SK-N-MC (cell line): Measurements from ENCODE around the gene GDF10.

ENCODE experiments used
- DNase-seq: peaks from one replicate; pipeline ENCODE4 v3.0.0-alpha.2; 2011; ENCODE audit warnings: low read depth, low spot score
- H3K27ac ChIP-seq: fragments of 200-600 bp; sonication (generic); 2 replicates; pipeline ENCODE4 v1.5.1; 2016; ENCODE audit warnings: mixed run types
- H3K36me3 ChIP-seq: fragments of 200-600 bp; sonication (generic); 2 replicates; pipeline ENCODE4 v1.6.1; 2017; ENCODE audit warnings: antibody characterized with exemption, low read length, mixed read lengths; ENCODE audit not compliant: insufficient read depth
- H3K4me3 ChIP-seq: fragments of 200-600 bp; sonication (generic); 2 replicates; pipeline ENCODE4 v1.5.1; 2016
- H3K9ac ChIP-seq: fragments of 200-600 bp; sonication (generic); 2 replicates; pipeline ENCODE4 v1.8.0; 2017; ENCODE audit warnings: mixed run types, mixed read lengths; ENCODE audit not compliant: insufficient read length
- H3K9me3 ChIP-seq: fragments of 200-600 bp; sonication (generic); 2 replicates; pipeline ENCODE4 v1.6.1; 2017; ENCODE audit warnings: low read depth, mild to moderate bottlenecking, antibody characterized with exemption, low read length, moderate library complexity, mixed read lengths
- EZH2 ChIP-seq: fragments of 200-600 bp; sonication (generic); IDR thresholded peaks from one replicate; pipeline ENCODE4 v1.6.1; 2017; ENCODE audit warnings: antibody characterized with exemption
- FOXP2 ChIP-seq: optimal IDR thresholded peaks from 2 replicates; pipeline ENCODE3; 2011; ENCODE audit warnings: mild to moderate bottlenecking, moderate library complexity; ENCODE audit not compliant: insufficient read depth; ENCODE audit errors: extremely low read length, control extremely low read depth
- POLR2AphosphoS5 ChIP-seq: IDR thresholded peaks from 2 replicates; pipeline ENCODE4 v1.6.1; 2012; ENCODE audit warnings: mild to moderate bottlenecking, low read depth, low read length, borderline replicate concordance

The GDF10 gene

GRCh38 chr10:47278720-47279119 lies 21.3 kb upstream of the GDF10 start:
- TF ChIP-seq EZH2 (no peak), POLR2AphosphoS5 (no peak), FOXP2 (no peak)
- Histone ChIP-seq H3K9ac (no peak overlapping the region), H3K27ac (no peak overlapping the region), H3K4me3 (no peak overlapping the region), H3K9me3 (no peaks in the 10 kb centered on the region), H3K36me3 (no peaks in the 10 kb centered on the region)
- no peak for DNase-seq

DNA sequence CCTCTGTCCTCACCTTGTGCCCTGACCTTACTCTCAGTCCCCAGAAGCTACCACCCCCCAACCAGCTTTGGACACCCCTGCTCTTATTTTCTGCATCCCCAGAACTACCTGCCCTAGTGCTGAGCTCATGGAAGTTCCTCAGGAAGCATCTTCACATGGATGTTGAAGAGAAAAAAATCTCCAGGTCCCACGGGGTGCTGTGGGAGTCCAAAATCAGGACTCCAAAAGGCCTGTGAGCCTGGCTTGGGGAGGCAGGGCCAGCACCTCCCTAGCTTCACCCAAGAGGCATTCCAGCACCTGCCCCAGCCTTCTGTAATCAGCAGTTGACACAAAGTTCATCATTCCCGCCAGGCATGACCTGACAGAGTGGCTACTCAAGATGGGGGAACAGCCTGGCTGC lies 20.7 kb upstream of the GDF10 start:
- no peak overlapping the region for H3K4me3 ChIP-seq
- no peak overlapping the region for H3K27ac ChIP-seq
- no peak for TF ChIP-seq EZH2
- no peak for TF ChIP-seq POLR2AphosphoS5
- no peak for TF ChIP-seq FOXP2
- no peaks in the 10 kb centered on the region for H3K36me3 ChIP-seq
- H3K9ac ChIP-seq: no peak overlapping the region
- DNase-seq: no peak
- no peaks in the 10 kb centered on the region for H3K9me3 ChIP-seq

- TF ChIP-seq POLR2AphosphoS5: no peak
- no peak for TF ChIP-seq EZH2
- TF ChIP-seq FOXP2: no peak
- Histone ChIP-seq H3K27ac (no peak overlapping the region), H3K9me3 (no peaks in the 10 kb centered on the region), H3K36me3 (no peaks in the 10 kb centered on the region), H3K9ac (no peak overlapping the region), H3K4me3 (no peak overlapping the region)
- no peak for DNase-seq
Measured at GRCh38 chr10:47282005-47282656, 17.9 kb upstream of the GDF10 start.

DNA sequence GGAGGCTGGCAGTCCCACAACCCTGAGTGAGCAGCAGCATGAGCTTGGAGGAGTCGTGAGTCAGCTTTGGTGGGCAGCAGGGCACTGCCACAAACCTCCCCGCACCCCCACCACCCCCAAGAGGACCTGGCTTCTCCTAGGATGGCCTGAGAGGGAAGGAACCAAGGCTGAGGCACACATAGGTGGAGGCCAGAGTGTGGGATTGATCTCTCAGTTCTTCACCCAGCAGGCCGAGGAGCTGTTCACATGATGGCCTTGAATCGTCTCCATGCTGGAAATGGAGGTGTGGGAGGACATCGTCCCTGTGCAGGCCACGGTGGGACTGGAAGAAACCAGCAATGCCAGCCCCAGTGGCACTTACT lies 17.4 kb upstream of the GDF10 start:
- no peak overlapping the region for H3K27ac ChIP-seq
- no peaks in the 10 kb centered on the region for H3K9me3 ChIP-seq
- no peak overlapping the region for H3K9ac ChIP-seq

GRCh38 chr10:47283101-47283630 lies 16.8 kb upstream of the GDF10 start:
- no peaks in the 10 kb centered on the region for H3K9me3 ChIP-seq
- no peak for DNase-seq
- H3K27ac ChIP-seq: no peak overlapping the region
- TF ChIP-seq FOXP2 (no peak), POLR2AphosphoS5 (no peak), EZH2 (no peak)
- H3K36me3 ChIP-seq: no peaks in the 10 kb centered on the region
- H3K4me3 ChIP-seq: no peak overlapping the region
- H3K9ac ChIP-seq: no peak overlapping the region

More for the DNA sequence above, 17.4 kb upstream of the GDF10 start:
- DNase-seq: no peak
- Histone ChIP-seq H3K4me3 (no peak overlapping the region), H3K36me3 (no peaks in the 10 kb centered on the region)
- no peak for TF ChIP-seq EZH2
- no peak for TF ChIP-seq FOXP2
- TF ChIP-seq POLR2AphosphoS5: no peak

DNA sequence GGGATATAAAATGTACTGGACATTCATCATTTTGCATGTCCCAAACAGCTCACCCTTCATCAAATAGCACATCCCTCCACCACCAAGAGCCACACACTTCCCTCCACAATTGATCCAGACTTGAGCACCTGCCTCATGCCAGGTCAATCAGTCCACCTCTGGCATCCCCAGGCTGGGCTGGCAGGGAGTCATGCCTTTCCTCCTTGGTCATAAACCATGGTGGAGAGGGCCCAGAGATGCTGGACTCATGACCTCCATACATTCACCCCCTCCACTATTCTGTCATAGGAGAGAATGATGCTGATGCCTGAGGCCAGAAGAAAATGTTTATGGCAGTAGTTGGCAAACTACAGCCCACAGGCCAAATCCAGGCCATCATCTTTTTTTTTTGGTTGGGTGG lies 16.1 kb upstream of the GDF10 start:
- H3K27ac ChIP-seq: no peak overlapping the region
- no peak for TF ChIP-seq EZH2
- no peak for TF ChIP-seq FOXP2
- TF ChIP-seq POLR2AphosphoS5: no peak
- H3K4me3 ChIP-seq: no peak overlapping the region
- H3K9ac ChIP-seq: no peak overlapping the region
- no peaks in the 10 kb centered on the region for H3K9me3 ChIP-seq
- no peaks in the 10 kb centered on the region for H3K36me3 ChIP-seq
- no peak for DNase-seq

DNA sequence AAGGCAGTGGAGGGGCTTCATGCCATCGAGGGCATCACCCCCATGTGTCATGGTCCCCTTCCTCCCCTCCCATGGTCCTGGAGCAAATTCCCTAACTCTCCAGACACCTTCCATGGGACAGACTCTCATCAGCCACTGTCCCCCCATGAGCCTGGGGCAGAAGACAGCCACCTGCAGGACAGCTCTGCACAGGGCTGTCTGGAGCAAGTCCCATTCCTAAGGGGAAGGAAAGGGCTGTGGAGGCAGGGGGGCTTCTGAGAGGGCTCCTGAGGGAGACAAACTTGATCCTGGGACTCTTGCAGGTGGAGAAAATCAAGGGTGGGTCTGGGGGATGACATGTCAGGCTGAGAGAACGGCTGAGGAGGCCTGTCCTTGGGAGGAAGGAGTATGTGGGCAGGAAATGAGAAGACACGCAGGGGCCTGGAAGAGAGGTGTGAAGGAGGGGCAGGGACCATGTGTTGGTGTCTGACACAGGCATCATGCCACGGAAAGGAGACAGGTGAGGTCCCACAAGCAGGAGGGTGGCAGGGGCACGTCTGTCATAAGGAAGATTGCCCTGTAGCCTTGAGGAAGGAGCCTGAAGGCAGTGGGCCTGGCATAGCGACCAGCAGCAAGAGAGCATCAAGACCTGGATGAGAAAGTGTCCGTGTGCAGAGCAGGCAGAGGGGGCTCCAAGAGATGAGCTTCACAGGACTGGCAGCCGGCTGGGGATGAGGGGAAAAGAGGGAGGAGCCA lies 14.4 kb upstream of the GDF10 start:
- Histone ChIP-seq H3K9ac (no peak overlapping the region), H3K9me3 (no peaks in the 10 kb centered on the region), H3K36me3 (no peaks in the 10 kb centered on the region), H3K27ac (no peak overlapping the region), H3K4me3 (no peak overlapping the region)
- TF ChIP-seq POLR2AphosphoS5: no peak
- TF ChIP-seq EZH2: no peak
- no peak for TF ChIP-seq FOXP2
- DNase-seq: no peak

DNA sequence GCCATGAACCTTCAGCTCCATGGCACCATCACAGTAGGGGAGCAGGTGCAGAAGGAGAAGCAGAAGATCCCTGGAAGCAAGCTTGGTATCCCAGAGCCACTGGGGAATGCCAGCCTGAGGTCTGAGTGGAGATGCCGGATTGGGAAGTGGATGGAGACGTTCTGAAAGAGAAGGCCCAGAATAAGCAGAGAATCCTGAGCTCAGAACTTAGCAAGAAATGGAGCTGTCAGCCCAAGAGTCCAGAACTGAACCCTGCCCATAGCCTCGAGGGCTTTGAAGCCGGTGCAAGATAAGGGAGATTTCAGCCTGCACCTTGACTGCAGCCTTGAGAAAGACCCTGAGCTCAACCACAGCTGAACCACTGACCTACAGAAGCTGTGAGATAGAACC lies 13.9 kb upstream of the GDF10 start:
- H3K9ac ChIP-seq: no peak overlapping the region
- H3K27ac ChIP-seq: no peak overlapping the region
- TF ChIP-seq EZH2 (no peak), POLR2AphosphoS5 (no peak), FOXP2 (no peak)
- no peaks in the 10 kb centered on the region for H3K9me3 ChIP-seq
- no peaks in the 10 kb centered on the region for H3K36me3 ChIP-seq
- DNase-seq: no peak
- H3K4me3 ChIP-seq: no peak overlapping the region

DNA sequence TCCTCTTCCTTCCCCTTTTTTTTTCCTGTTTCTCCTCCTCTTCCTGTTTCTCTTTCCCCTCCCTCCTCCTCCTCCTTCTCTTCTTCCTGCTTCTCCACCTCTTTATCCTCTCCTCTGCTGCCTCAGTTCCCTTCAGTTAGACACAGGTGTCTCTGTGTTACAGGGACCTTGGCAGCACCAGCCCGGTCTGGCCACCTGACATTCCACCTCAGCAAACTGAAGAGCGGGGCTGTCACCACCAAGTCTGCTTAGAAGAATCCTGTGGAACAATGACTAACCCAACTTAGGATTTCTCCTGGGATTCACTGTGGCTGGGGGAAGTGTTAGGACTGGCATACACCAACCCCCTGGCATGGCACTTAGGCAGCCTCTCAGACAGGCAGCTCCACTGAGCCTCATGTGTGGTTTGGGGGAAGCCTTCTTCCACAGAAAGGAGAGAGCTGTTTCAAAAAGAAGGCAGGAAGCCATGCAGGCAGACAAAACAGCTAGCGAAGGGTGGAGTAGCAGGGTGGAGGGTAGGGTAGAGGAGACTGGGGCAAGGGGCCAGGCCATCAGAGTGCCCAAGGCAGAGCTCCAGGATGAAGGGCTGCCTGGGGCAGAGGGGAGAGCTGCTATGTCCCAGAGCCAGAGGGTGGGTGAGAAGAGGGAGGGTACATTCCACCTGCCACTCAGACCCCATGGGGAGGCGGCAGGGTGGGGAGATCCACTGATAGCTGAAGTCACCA lies 13.2 kb upstream of the GDF10 start:
- no peak for DNase-seq
- TF ChIP-seq EZH2 (no peak), FOXP2 (no peak), POLR2AphosphoS5 (no peak)
- Histone ChIP-seq H3K27ac (no peak overlapping the region), H3K9ac (no peak overlapping the region), H3K9me3 (no peaks in the 10 kb centered on the region), H3K36me3 (no peaks in the 10 kb centered on the region), H3K4me3 (no peak overlapping the region)
